Psoas muscle (tissue), 8 donors: ENCODE results near the gene JADE3. TPM values are rescaled to one million over a fixed set of nuclear protein-coding genes. Genes with fewer than 3 reads are reported as not detected.

Source experiments
- ATAC-seq, 4 donors: fragments of 200-7000 bp; cut with Tn5 transposase; one replicate each; pipeline ENCODE4 v1.9.1; 2020; ENCODE audit warnings: moderate library complexity in 3 of 4, mild to moderate bottlenecking in 2 of 4
- DNase-seq, 2 donors: peaks; one replicate each; pipeline ENCODE4 v3.0.0-alpha.2; 2020
- H3K27ac ChIP-seq: fragments of 200-600 bp; one replicate; pipeline ENCODE4 v1.8.0; 2022
- H3K27me3 ChIP-seq, 3 donors: fragments of 200-600 bp in 1 of 3; one replicate each; pipeline versions ENCODE4 v1.6.1 to v1.8.0; 2013 to 2022; ENCODE audit warnings: low read length in 2 of 3, mild to moderate bottlenecking in 2 of 3, moderate library complexity in 1 of 3; ENCODE audit not compliant: insufficient read depth in 3 of 3
- H3K36me3 ChIP-seq, 2 donors: fragments of 200-600 bp in 1 of 2; one replicate each; pipeline versions ENCODE4 v1.6.1 to v1.8.0; 2013 to 2022; ENCODE audit warnings: low read depth in 1 of 2, mild to moderate bottlenecking in 1 of 2, moderate library complexity in 1 of 2; ENCODE audit not compliant: insufficient read depth in 1 of 2
- H3K4me1 ChIP-seq: fragments of 200-600 bp; one replicate; pipeline ENCODE4 v1.8.0; 2022
- H3K4me3 ChIP-seq: fragments of 200-600 bp; one replicate; pipeline ENCODE4 v1.8.0; 2022; ENCODE audit warnings: mild to moderate bottlenecking
- H3K9me3 ChIP-seq: fragments of 200-600 bp; one replicate; pipeline ENCODE4 v1.8.0; 2022
- WGBS, 3 donors: extraction: QIAGEN DNeasy Blood & Tissue Kit; methylation state at CpG; one replicate each; pipeline versions ENCODE4 v1.1.6 to v1.1.7; 2013; 5-methylcytosine and 5-hydroxymethylcytosine counted together
- intact Hi-C, 2 donors: fragments of 100-400 bp; cut with DNase I; formaldehyde crosslinking; loops; one replicate each; pipeline versions ENCODE4 v1.11.0 to v1.14.2; 2022
- polyA plus RNA-seq, 3 donors: library from polyadenylated mRNA; stranded (reverse); fragments of 200-250 nt; gene quantifications; one replicate each; pipeline ENCODE4 v1.2.3, GENCODE V29; 2013
- total RNA-seq, 4 donors: library from RNA; stranded (reverse); fragmentation: NEBNext Ultra II Directional in 2 of 4; extraction: Animal tissue kit (Norgen Biotek cat#: 25700) in 2 of 4; gene quantifications; one replicate each; pipeline versions ENCODE4 v1.2.1 to v1.2.4, GENCODE V29; 2021 to 2023
- TF ChIP-seq, protein P1 (sequence below): fragments of 200-600 bp; IDR thresholded peaks from one replicate; pipeline ENCODE4 v1.8.0; 2022; ENCODE audit warnings: antibody characterized with exemption
- donor health status: healthy with polysubstance abuse.
- donor health status: DM: no; HTN: no; CAD: no; lungs with moderate emphysema.
- donor health status: Bipolar disorder and iron deficiency.
- donor health status: healthy.
- donor health status: DM: yes; HTN: yes; CAD: no.
- donor health status: DM: no; HTN: no; CAD: no.
- donor health status: DM: no; HTN: no; CAD: no.
- donor health status: DM: yes; HTN: yes; CAD: no.

Gene JADE3
- total and polyA plus RNA-seq, 7 donors = 1.2 to 2.8 (median 1.8) TPM

DNA sequence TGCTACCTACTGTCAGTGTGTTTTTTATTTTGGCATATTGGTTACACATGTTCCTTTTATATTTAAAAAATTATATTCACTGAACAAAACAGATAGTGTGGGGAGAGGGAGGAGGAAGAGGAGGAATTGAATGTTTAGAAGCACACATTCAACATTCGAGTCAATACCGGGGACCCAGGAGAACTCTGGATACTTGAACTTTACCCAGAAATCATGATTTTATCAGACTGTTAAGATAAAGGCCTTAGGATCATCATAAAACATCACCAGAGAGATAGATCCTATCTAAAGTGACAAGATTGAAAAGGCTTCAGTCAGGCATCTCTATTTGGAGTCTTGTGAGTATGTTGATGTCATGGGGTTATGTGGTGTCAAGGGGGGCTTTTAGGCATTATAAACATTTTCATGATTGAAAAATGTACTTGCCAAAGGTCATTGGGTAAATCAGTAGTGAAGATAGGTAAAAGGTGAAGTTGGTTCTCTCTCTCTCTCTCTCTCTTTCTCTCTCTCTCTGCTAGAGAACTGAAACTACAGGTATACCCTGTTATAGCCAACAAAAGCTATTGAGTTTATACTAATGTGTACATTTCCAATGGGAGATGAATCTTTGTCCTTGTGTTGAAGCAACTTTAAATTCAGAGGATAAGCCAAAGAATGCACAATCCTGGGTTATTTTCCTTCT, 149.2 kb downstream of the JADE3 start:
- intact Hi-C loops = no loop called here
- no peak for DNase-seq
- Histone ChIP-seq H3K9me3 (no peaks in the 10 kb centered on the region), H3K27me3 (peaks cover 0 to 16% (median 0%) of the 10 kb centered on the region in 3 donors), H3K4me1 (no peaks in the 10 kb centered on the region), H3K36me3 (no peaks in the 10 kb centered on the region), H3K4me3 (no peak overlapping the region), H3K27ac (no peak overlapping the region)
- no peak for ATAC-seq
- 83 to 90% (median 90%) methylated on average over 2 of the region's 2 CpGs for WGBS, 3 donors
- TF ChIP-seq, protein P1, sequence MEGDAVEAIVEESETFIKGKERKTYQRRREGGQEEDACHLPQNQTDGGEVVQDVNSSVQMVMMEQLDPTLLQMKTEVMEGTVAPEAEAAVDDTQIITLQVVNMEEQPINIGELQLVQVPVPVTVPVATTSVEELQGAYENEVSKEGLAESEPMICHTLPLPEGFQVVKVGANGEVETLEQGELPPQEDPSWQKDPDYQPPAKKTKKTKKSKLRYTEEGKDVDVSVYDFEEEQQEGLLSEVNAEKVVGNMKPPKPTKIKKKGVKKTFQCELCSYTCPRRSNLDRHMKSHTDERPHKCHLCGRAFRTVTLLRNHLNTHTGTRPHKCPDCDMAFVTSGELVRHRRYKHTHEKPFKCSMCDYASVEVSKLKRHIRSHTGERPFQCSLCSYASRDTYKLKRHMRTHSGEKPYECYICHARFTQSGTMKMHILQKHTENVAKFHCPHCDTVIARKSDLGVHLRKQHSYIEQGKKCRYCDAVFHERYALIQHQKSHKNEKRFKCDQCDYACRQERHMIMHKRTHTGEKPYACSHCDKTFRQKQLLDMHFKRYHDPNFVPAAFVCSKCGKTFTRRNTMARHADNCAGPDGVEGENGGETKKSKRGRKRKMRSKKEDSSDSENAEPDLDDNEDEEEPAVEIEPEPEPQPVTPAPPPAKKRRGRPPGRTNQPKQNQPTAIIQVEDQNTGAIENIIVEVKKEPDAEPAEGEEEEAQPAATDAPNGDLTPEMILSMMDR = no peak

DNA sequence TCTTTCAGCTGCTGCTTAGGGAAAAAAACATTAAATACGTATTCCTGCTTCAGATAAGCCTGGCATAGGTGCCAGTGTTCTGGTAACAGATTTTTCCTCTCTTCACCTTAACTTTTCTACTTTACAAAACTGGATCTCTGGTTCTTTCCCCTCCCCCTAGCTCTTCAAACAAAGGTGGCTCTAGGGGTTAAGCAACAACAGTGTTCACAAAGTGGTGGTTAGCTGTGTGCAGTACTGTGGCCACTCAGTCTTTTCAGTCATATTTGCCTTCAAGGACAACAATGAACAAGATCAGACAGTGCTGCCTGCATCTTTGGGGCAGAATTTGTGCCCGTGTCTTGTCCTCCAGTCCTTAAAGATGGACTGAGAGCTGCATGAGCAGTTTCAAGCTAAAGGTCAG, 151.0 kb downstream of the JADE3 start:
- DNase-seq = no peak
- no peaks in the 10 kb centered on the region for H3K36me3 ChIP-seq
- no peaks in the 10 kb centered on the region for H3K9me3 ChIP-seq
- peaks cover 0 to 17% (median 0%) of the 10 kb centered on the region in 3 donors for H3K27me3 ChIP-seq
- no peaks in the 10 kb centered on the region for H3K4me1 ChIP-seq
- 77 to 100% (median 95%) methylated on average over 2 of the region's 2 CpGs for WGBS, 3 donors
- intact Hi-C loops = no loop called here
- H3K4me3 ChIP-seq = no peak overlapping the region
- TF ChIP-seq, protein P1 = no peak
- H3K27ac ChIP-seq = no peak overlapping the region
- no peak for ATAC-seq

DNA sequence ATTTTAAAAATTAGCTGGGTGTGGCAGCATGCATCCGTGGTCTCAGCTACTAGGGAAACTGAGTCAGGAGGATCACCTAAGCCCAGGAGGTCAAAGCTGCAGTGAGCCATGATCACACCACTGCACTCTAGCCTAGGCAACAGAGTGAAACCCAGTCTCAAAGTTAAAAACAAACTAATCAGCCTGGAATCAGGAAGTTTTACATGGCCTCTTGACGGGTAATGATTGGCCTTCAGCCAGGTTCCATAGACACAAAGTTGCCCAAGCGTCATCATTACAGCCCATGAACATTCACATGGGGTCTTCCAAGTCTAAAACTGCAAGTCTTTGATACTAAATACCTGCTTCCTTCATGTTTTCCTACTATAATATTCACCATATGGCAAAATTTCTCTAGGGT, 156.0 kb downstream of the JADE3 start:
- no peak for ATAC-seq

DNA sequence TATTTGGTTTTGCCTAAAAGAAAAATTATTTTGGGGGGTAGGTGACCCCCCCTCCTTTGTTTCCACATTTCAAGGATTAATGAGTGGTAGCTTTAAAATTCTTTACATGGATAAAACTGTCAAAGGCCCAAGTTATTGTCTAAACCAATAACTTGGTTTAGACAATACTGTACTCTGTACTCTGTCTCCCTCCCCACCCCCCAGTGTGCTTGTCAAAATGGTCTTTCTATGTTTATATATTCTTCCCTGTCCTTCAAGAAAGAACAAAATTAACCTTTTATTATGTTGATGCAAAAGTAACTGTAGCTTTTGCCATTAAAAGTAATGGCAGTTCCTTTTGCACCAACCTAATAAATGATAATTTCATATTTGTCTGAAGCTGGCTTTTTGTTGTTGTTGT, 156.5 kb downstream of the JADE3 start:
- H3K4me3 ChIP-seq = no peak overlapping the region
- no peak overlapping the region for H3K27ac ChIP-seq
- intact Hi-C loops = no loop called here
- H3K36me3 ChIP-seq = no peaks in the 10 kb centered on the region
- H3K9me3 ChIP-seq = no peaks in the 10 kb centered on the region
- TF ChIP-seq, protein P1 = no peak
- H3K4me1 ChIP-seq = no peaks in the 10 kb centered on the region
- H3K27me3 ChIP-seq = peaks cover 0 to 12% (median 0%) of the 10 kb centered on the region in 3 donors
- ATAC-seq (no peak), DNase-seq (no peak)

More for the DNA sequence above, 156.0 kb downstream of the JADE3 start:
- no peaks in the 10 kb centered on the region for H3K36me3 ChIP-seq
- H3K27me3 ChIP-seq = peaks cover 0 to 12% (median 0%) of the 10 kb centered on the region in 3 donors
- H3K27ac ChIP-seq = no peak overlapping the region
- TF ChIP-seq, protein P1 = no peak
- no peaks in the 10 kb centered on the region for H3K4me1 ChIP-seq
- WGBS, 3 donors = 69 to 90% (median 81%) methylated on average over 3 of the region's 3 CpGs
- no peak for DNase-seq
- no peaks in the 10 kb centered on the region for H3K9me3 ChIP-seq
- intact Hi-C loops = no loop called here
- no peak overlapping the region for H3K4me3 ChIP-seq
